Calu3 (cell line): ENCODE results near the gene RFX5. TPM values are rescaled to one million over a fixed set of nuclear protein-coding genes. Genes with fewer than 3 reads are reported as not detected.
A peak's percentile ranks its signal among the peaks of the same experiment; 100 is the strongest.

Experiments used
- BruUV-seq: library from RNA; stranded (reverse); fragments of 400-500 nt; replicated peaks from 2 replicates; lab custom pipeline; 2021; lab: Mats Ljungman, UMichigan
- CTCF ChIA-PET: fragments of 300-600 bp; sonication (Branson Sonifier 250); formaldehyde crosslinking; loops from one replicate; lab custom pipeline; 2022; ENCODE audit warnings: antibody characterized with exemption; lab: Charles Lee
- DNase-seq: peaks from one replicate; pipeline ENCODE4 v3.0.0; 2022
- H3K27ac Mint-ChIP-seq: one replicate; pipeline ENCODE4 v1.8.0; 2022; ENCODE audit warnings: mixed read lengths; ENCODE audit not compliant: unreplicated experiment
- H3K27me3 Mint-ChIP-seq: one replicate; pipeline ENCODE4 v1.8.0; 2022; ENCODE audit warnings: mixed read lengths; ENCODE audit not compliant: unreplicated experiment
- H3K36me3 Mint-ChIP-seq: one replicate; pipeline ENCODE4 v1.8.0; 2022; ENCODE audit warnings: mild to moderate bottlenecking, moderate library complexity, mixed read lengths; ENCODE audit not compliant: insufficient read depth, unreplicated experiment
- H3K4me1 Mint-ChIP-seq: one replicate; pipeline ENCODE4 v1.8.0; 2022; ENCODE audit warnings: mild to moderate bottlenecking, low read depth, mixed read lengths; ENCODE audit not compliant: unreplicated experiment
- H3K4me3 Mint-ChIP-seq: one replicate; pipeline ENCODE4 v1.8.0; 2022; ENCODE audit warnings: mild to moderate bottlenecking, low read depth, moderate library complexity, mixed read lengths; ENCODE audit not compliant: unreplicated experiment
- H3K9me3 Mint-ChIP-seq: one replicate; pipeline ENCODE4 v1.8.0; 2022; ENCODE audit warnings: low read depth, mixed read lengths; ENCODE audit not compliant: unreplicated experiment
- intact Hi-C: fragments of 100-400 bp; cut with micrococcal nuclease; formaldehyde crosslinking; loops from one replicate; pipeline ENCODE4 v1.10.0; 2022; ENCODE audit not compliant: unreplicated experiment
- total RNA-seq: library from RNA; stranded (reverse); gene quantifications from 2 replicates; pipeline ENCODE4 v1.2.3, GENCODE V29; 2022
- TF ChIP-seq, protein P1 (sequence below): fragments of 200-600 bp; IDR thresholded peaks from one replicate; pipeline ENCODE4 v1.8.0; 2022; ENCODE audit warnings: antibody characterized with exemption; ENCODE audit not compliant: unreplicated experiment

The RFX5 gene
- total RNA-seq, 1 experiment from 2014 or later, result 82.4 TPM

GRCh38 chr1:151372058-151372934, 25.2 kb upstream of the RFX5 start, which contains the start of gene SELENBP1:
SELENBP1 (minus strand) TSS chr1:151372705; CDS start chr1:151372641, 64 bp downstream.
- Mint-ChIP-seq H3K9me3 (no peaks in the 10 kb centered on the region), H3K27ac (peak within 1 kb of the TSS; percentile 76), H3K27me3 (peaks cover 15% of the 10 kb centered on the region), H3K36me3 (peaks cover 19% of the 10 kb centered on the region), H3K4me3 (peak within 1 kb of the TSS; percentile 41), H3K4me1 (peaks cover 41% of the 10 kb centered on the region)
- DNase-seq, result peak; percentile 66
- CTCF ChIA-PET, result interaction anchor here (0.9 to 1.7 kb wide), 5 partner anchors 13 to 138 kb away, joined by 3 to 8 read pairs (median 6); partner anchors contain the start of genes PI4KB and PSMB4
- intact Hi-C loops, result loop anchor here (2.0 kb wide), 1 partner anchor 27 kb away; the partner anchor contains the start of gene PSMB4
- BruUV-seq, result no TSS peak
- TF ChIP-seq, protein P1, sequence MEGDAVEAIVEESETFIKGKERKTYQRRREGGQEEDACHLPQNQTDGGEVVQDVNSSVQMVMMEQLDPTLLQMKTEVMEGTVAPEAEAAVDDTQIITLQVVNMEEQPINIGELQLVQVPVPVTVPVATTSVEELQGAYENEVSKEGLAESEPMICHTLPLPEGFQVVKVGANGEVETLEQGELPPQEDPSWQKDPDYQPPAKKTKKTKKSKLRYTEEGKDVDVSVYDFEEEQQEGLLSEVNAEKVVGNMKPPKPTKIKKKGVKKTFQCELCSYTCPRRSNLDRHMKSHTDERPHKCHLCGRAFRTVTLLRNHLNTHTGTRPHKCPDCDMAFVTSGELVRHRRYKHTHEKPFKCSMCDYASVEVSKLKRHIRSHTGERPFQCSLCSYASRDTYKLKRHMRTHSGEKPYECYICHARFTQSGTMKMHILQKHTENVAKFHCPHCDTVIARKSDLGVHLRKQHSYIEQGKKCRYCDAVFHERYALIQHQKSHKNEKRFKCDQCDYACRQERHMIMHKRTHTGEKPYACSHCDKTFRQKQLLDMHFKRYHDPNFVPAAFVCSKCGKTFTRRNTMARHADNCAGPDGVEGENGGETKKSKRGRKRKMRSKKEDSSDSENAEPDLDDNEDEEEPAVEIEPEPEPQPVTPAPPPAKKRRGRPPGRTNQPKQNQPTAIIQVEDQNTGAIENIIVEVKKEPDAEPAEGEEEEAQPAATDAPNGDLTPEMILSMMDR, result no peak

- Mint-ChIP-seq H3K4me3 (peak overlapping the region; percentile 41), H3K4me1 (peaks cover 41% of the 10 kb centered on the region), H3K27me3 (peaks cover 12% of the 10 kb centered on the region), H3K9me3 (no peaks in the 10 kb centered on the region), H3K36me3 (peaks cover 19% of the 10 kb centered on the region), H3K27ac (peak overlapping the region; percentile 76)
- intact Hi-C loops, result loop anchor here (2.0 kb wide), 1 partner anchor 27 kb away; the partner anchor contains the start of gene PSMB4
- CTCF ChIA-PET, result interaction anchor here (0.7 to 1.7 kb wide), 6 partner anchors 11 to 139 kb away, joined by 3 to 8 read pairs (median 4); partner anchors contain the start of genes PI4KB and PSMB4
- peak; percentile 52 for DNase-seq
- TF ChIP-seq, protein P1, result no peak
- no TSS peak for BruUV-seq
These were observed 24.5 kb upstream of the RFX5 start for GRCh38 chr1:151371370-151372057.

GRCh38 chr1:151370211-151370911, 23.3 kb upstream of the RFX5 start:
- Mint-ChIP-seq H3K4me1 (peaks cover 41% of the 10 kb centered on the region), H3K9me3 (no peaks in the 10 kb centered on the region), H3K36me3 (peaks cover 19% of the 10 kb centered on the region), H3K27ac (no peak overlapping the region), H3K4me3 (no peak overlapping the region), H3K27me3 (peaks cover 16% of the 10 kb centered on the region)
- CTCF ChIA-PET, result interaction anchor here (0.5 to 0.7 kb wide), 3 partner anchors 12 to 127 kb away, joined by 3 to 6 read pairs (median 4); no protein-coding TSS in a partner anchor
- no TSS peak for BruUV-seq
- intact Hi-C loops, result no loop called here
- DNase-seq, result no peak
- TF ChIP-seq, protein P1, result no peak

DNA sequence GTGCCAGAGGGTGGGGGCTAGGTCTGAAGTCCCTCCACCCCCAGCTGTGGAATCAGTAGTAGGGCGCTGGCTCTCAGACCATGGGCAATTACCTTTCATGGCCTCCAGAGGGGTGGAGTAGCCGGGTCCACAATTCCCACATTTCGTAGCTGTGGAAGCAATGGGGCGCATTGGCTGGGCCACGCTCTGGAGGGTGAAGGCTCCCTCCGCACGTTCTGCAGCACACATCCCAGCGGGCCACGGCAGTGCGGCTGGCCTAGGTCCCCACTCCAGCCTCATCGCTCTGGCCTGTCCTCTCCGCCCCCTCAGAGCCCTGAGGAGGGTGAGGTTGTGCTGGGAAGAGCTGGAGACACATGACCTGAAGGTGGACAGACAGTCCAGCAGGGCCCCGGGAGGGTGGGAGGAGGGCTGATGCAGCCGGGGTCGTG, 22.6 kb upstream of the RFX5 start:
- Mint-ChIP-seq H3K9me3 (no peaks in the 10 kb centered on the region), H3K27ac (no peak overlapping the region), H3K4me3 (no peak overlapping the region), H3K27me3 (peaks cover 17% of the 10 kb centered on the region), H3K36me3 (peaks cover 19% of the 10 kb centered on the region), H3K4me1 (peaks cover 41% of the 10 kb centered on the region)
- DNase-seq, result no peak
- BruUV-seq, result no TSS peak
- TF ChIP-seq, protein P1, result no peak
- intact Hi-C loops, result no loop called here
- CTCF ChIA-PET, result no interaction called here
